ENCODE measurements around the gene SHLD1.

The SHLD1 gene

DNA sequence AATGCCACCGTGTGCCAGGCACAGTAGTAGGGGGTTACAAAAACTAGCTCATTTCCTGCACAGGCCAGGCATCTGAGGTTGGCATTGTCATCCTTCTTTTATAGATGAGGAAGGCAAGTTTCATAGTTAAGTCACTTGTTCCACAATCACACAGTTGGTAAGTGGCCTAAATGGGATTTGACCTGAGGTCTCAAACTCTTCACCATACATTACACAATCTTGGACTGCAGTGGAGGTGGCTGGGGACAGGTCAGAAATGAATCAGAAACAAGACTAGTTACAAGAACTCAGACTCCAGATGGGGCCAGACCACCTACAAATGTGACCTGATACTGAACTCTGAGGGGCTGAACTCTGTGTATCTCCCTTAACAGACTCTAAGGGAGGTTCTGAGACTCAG lies 150.7 kb downstream of the SHLD1 start:
- H3K36me3 ChIP-seq = no peaks in the 10 kb centered on the region
- TF ChIP-seq, protein P1, sequence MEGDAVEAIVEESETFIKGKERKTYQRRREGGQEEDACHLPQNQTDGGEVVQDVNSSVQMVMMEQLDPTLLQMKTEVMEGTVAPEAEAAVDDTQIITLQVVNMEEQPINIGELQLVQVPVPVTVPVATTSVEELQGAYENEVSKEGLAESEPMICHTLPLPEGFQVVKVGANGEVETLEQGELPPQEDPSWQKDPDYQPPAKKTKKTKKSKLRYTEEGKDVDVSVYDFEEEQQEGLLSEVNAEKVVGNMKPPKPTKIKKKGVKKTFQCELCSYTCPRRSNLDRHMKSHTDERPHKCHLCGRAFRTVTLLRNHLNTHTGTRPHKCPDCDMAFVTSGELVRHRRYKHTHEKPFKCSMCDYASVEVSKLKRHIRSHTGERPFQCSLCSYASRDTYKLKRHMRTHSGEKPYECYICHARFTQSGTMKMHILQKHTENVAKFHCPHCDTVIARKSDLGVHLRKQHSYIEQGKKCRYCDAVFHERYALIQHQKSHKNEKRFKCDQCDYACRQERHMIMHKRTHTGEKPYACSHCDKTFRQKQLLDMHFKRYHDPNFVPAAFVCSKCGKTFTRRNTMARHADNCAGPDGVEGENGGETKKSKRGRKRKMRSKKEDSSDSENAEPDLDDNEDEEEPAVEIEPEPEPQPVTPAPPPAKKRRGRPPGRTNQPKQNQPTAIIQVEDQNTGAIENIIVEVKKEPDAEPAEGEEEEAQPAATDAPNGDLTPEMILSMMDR (IDR thresholded peaks at IDR 0.05; ENCODE audit: low read depth, low read length) = no peak
- H3K27ac ChIP-seq = no peak overlapping the region
- no peak overlapping the region for H3K4me3 ChIP-seq (ENCODE audit: low read depth, low read length)
- no peaks in the 10 kb centered on the region for H3K27me3 ChIP-seq (ENCODE audit: insufficient read depth, low read depth, severe bottlenecking)
- no peak for DNase-seq
- no peaks in the 10 kb centered on the region for H3K9me3 ChIP-seq (ENCODE audit: severe bottlenecking)

GRCh38 chr20:5908981-5909380 lies 158.8 kb downstream of the SHLD1 start:
- no peak overlapping the region for H3K4me3 ChIP-seq (ENCODE audit: low read depth, low read length)
- no peaks in the 10 kb centered on the region; the same call in 1 of the 2 replicates for H3K36me3 ChIP-seq
- DNase-seq = no peak
- H3K27me3 ChIP-seq (ENCODE audit: insufficient read depth, low read depth, severe bottlenecking) = no peaks in the 10 kb centered on the region
- no peak overlapping the region for H3K27ac ChIP-seq
- TF ChIP-seq, protein P1 (IDR thresholded peaks at IDR 0.05; ENCODE audit: low read depth, low read length) = no peak
- H3K9me3 ChIP-seq (ENCODE audit: severe bottlenecking) = no peaks in the 10 kb centered on the region

DNA sequence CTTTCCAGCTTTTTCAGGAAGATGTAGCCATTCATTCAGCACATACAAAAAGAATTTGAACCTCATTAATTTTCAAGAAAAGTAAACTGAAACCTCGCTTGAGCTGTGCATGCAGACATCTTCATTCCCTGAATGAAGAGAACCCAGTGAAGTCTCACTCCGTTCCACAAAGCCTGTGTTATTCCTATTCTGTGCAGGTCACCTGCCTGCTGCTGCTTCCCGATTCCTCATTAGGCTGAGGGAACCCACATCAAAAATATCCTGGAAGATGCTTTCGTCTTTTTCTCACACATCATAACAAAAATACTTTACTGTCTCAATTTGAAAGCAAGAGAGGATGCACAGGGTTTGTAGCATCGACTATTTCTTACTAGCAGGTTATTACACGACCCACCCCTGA lies 160.0 kb downstream of the SHLD1 start:
- H3K4me3 ChIP-seq (ENCODE audit: low read depth, low read length) = no peak overlapping the region
- H3K27ac ChIP-seq = no peak overlapping the region
- TF ChIP-seq, protein P1 (IDR thresholded peaks at IDR 0.05; ENCODE audit: low read depth, low read length) = no peak
- no peaks in the 10 kb centered on the region; the same call in 1 of the 2 replicates for H3K36me3 ChIP-seq
- no peaks in the 10 kb centered on the region for H3K27me3 ChIP-seq (ENCODE audit: insufficient read depth, low read depth, severe bottlenecking)
- no peak for DNase-seq
- no peaks in the 10 kb centered on the region for H3K9me3 ChIP-seq (ENCODE audit: severe bottlenecking)

DNA sequence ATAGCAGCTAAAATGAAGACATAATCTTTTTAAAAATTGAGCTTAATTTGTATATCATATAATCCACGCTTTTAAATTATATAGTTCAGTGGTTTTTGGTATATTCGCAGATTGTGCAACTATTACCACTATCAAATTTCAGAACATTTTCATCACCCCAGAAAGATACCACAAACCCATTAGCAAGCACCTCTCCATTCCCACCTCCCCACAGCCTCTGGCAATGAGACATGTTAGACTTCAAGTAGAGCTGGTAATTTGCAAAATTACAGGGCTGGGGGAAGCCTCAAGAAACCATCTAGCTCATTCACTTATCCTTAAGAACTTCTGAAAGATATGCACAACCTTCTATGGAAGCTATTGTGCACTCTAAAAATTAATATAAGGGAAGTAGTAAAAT lies 163.0 kb downstream of the SHLD1 start:
- no peak for DNase-seq
- Histone ChIP-seq H3K9me3 (ENCODE audit: severe bottlenecking) (no peaks in the 10 kb centered on the region), H3K27ac (no peak overlapping the region), H3K4me3 (ENCODE audit: low read depth, low read length) (no peak overlapping the region), H3K27me3 (ENCODE audit: insufficient read depth, low read depth, severe bottlenecking) (no peaks in the 10 kb centered on the region), H3K36me3 (peaks cover 15% of the 10 kb centered on the region)
- TF ChIP-seq, protein P1 (IDR thresholded peaks at IDR 0.05; ENCODE audit: low read depth, low read length) = no peak

All from WERI-Rb-1 (cell line).